Motor neuron (in vitro differentiated cells): ENCODE data around the gene CORO7. TPM values are rescaled to one million over a fixed set of nuclear protein-coding genes. Genes with fewer than 3 reads are reported as not detected.

ENCODE experiments used
- ATAC-seq, 8 experiments: fragments of 200-7000 bp; cut with Tn5 transposase; replicated peaks in 6 of 8; 2 replicates each; pipeline ENCODE4 v1.8.0; 2021; ENCODE audit warnings: mild to moderate bottlenecking in 8 of 8, moderate library complexity in 8 of 8
- H3K27ac ChIP-seq, 2 donors: fragments of 250-450 bp; sonication (Bioruptor Pico); 2 replicates each; pipeline ENCODE4 v1.9.0; 2021; ENCODE audit warnings: antibody characterized with exemption in 2 of 2, mild to moderate bottlenecking in 2 of 2, moderate library complexity in 1 of 2
- H3K4me1 ChIP-seq, 2 donors: fragments of 250-450 bp; sonication (Bioruptor Pico); replicated peaks in 1 of 2; 2 replicates each; pipeline ENCODE4 v1.6.1; 2021; ENCODE audit warnings: antibody characterized with exemption in 2 of 2, mild to moderate bottlenecking in 2 of 2, moderate library complexity in 1 of 2
- H3K4me3 ChIP-seq, 5 donors: fragments of 250-450 bp; sonication (Bioruptor Pico); 2 replicates each; pipeline ENCODE4 v1.9.0; 2021; ENCODE audit warnings: antibody characterized with exemption in 5 of 5, mild to moderate bottlenecking in 5 of 5, moderate library complexity in 4 of 5
- WGBS, 10 experiments: fragments of 450-650 bp; shearing (Covaris generic); methylation state at CpG; one replicate each; pipeline ENCODE4 v1.0.0; 2022; 5-methylcytosine and 5-hydroxymethylcytosine counted together
- in situ Hi-C, 9 experiments: fragments of 400-800 bp; cut with MboI; loops; one replicate each; pipeline ENCODE4 v1.15.0; 2021; ENCODE audit warnings: low sequenced_read_pairs in 9 of 9, low pct_unique_long_range_greater_than_20kb in 2 of 9; ENCODE audit not compliant: unreplicated experiment in 9 of 9
- total RNA-seq, 8 experiments: library from RNA; unstranded; fragments of 300-600 nt; gene quantifications; 2 replicates each; pipeline versions ENCODE4 v1.2.3 to v1.2.4, GENCODE V29; 2022

CORO7 gene
- total RNA-seq, 8 experiments from 2014 or later: 6.0 to 30.1 (median 26.8) TPM

GRCh38 chr16:4327386-4328045 is 88.9 kb downstream of the CORO7 start:
- Histone ChIP-seq H3K4me3 (peak overlapping the region; percentile 20 to 47 (median 32)), H3K4me1 (peaks cover 30 to 41% of the 10 kb centered on the region in 2 donors), H3K27ac (peak overlapping the region; percentile 79 to 93)
- WGBS, 10 experiments: 33% methylated on average over 3 of the region's 57 CpGs; no CpG with 5 or more reads in 9 of the 10 experiments
- in situ Hi-C loops: no loop called here
- ATAC-seq: peak in 7 of 8 experiments; percentile 5 to 52 (median 43)

- peaks cover 38 to 50% of the 10 kb centered on the region in 2 donors for H3K4me1 ChIP-seq
- in situ Hi-C loops: no loop called here
- H3K4me3 ChIP-seq: no peak overlapping the region
- ATAC-seq: no peak
- 20 to 100% (median 100%) methylated on average over 1 to 4 of the region's 6 CpGs; no CpG with 5 or more reads in 4 of the 10 experiments for WGBS, 10 experiments
- H3K27ac ChIP-seq: no peak overlapping the region
Measured at GRCh38 chr16:4325253-4325758, 91.1 kb downstream of the CORO7 start.

- no peak for ATAC-seq
- 69 to 82% (median 80%) methylated on average over 1 to 10 of the region's 22 CpGs; no CpG with 5 or more reads in 6 of the 10 experiments for WGBS, 10 experiments
- Histone ChIP-seq H3K4me3 (peak overlapping the region in 1 of 5 donors; percentile 2), H3K4me1 (peaks cover 45 to 56% of the 10 kb centered on the region in 2 donors), H3K27ac (peak overlapping the region; percentile 63 to 69)
- in situ Hi-C loops: no loop called here
Measured at GRCh38 chr16:4324492-4325252, 91.7 kb downstream of the CORO7 start.

- Histone ChIP-seq H3K27ac (peak overlapping the region; percentile 63 to 69), H3K4me3 (peak overlapping the region in 1 of 5 donors; percentile 2), H3K4me1 (peaks cover 45 to 56% of the 10 kb centered on the region in 2 donors)
- 0 to 67% (median 25%) methylated on average over 1 to 2 of the region's 12 CpGs; no CpG with 5 or more reads in 6 of the 10 experiments for WGBS, 10 experiments
- peak; percentile 14 to 49 (median 34) for ATAC-seq
- in situ Hi-C loops: no loop called here
Measured at GRCh38 chr16:4323845-4324488, 92.4 kb downstream of the CORO7 start.

GRCh38 chr16:4323071-4323844 is 93.1 kb downstream of the CORO7 start:
- in situ Hi-C loops: no loop called here
- Histone ChIP-seq H3K27ac (peak overlapping the region; percentile 63 to 69), H3K4me3 (no peak overlapping the region), H3K4me1 (peaks cover 45 to 57% of the 10 kb centered on the region in 2 donors)
- no peak for ATAC-seq
- WGBS, 10 experiments: 60 to 100% methylated on average over 1 of the region's 21 CpGs; no CpG with 5 or more reads in 8 of the 10 experiments

GRCh38 chr16:4322121-4323052 is 94.0 kb downstream of the CORO7 start:
- ATAC-seq: no peak
- Histone ChIP-seq H3K4me3 (no peak overlapping the region), H3K27ac (no peak overlapping the region), H3K4me1 (peaks cover 53 to 64% of the 10 kb centered on the region in 2 donors)
- 100% methylated on average over 1 to 3 of the region's 30 CpGs; no CpG with 5 or more reads in 8 of the 10 experiments for WGBS, 10 experiments
- in situ Hi-C loops: no loop called here

- no peak for ATAC-seq
- peaks cover 48 to 57% of the 10 kb centered on the region in 2 donors for H3K4me1 ChIP-seq
Measured at GRCh38 chr16:4321286-4322120, 94.9 kb downstream of the CORO7 start.

GRCh38 chr16:4320571-4321137 is 95.7 kb downstream of the CORO7 start:
- Histone ChIP-seq H3K27ac (peak overlapping the region; percentile 74 to 89), H3K4me1 (peaks cover 48 to 57% of the 10 kb centered on the region in 2 donors), H3K4me3 (no peak overlapping the region)
- WGBS, 10 experiments: no CpG with 5 or more reads among the region's 16 CpGs
- no peak for ATAC-seq
- in situ Hi-C loops: no loop called here

More at GRCh38 chr16:4321286-4322120, 94.9 kb downstream of the CORO7 start:
- in situ Hi-C loops: no loop called here
- 10 to 100% (median 95%) methylated on average over 1 to 4 of the region's 19 CpGs; no CpG with 5 or more reads in 5 of the 10 experiments for WGBS, 10 experiments
- Histone ChIP-seq H3K27ac (peak overlapping the region in 1 of 2 donors; percentile 74), H3K4me3 (no peak overlapping the region)

GRCh38 chr16:4319454-4320421 is 96.7 kb downstream of the CORO7 start:
- in situ Hi-C loops: no loop called here
- peak overlapping the region in 2 of 5 donors; percentile 6 to 54 for H3K4me3 ChIP-seq
- peak overlapping the region; percentile 74 to 89 for H3K27ac ChIP-seq
- ATAC-seq: peak; percentile 1 to 23 (median 6)
- peaks cover 49 to 57% of the 10 kb centered on the region in 2 donors for H3K4me1 ChIP-seq
- WGBS, 10 experiments: 40 to 80% (median 72%) methylated on average over 1 to 5 of the region's 37 CpGs; no CpG with 5 or more reads in 7 of the 10 experiments

- peak overlapping the region; percentile 54 to 94 (median 92) for H3K4me3 ChIP-seq
- H3K4me1 ChIP-seq: peaks cover 48 to 51% of the 10 kb centered on the region in 2 donors
- no peak for ATAC-seq
- 40 to 100% (median 89%) methylated on average over 1 to 3 of the region's 5 CpGs; no CpG with 5 or more reads in 7 of the 10 experiments for WGBS, 10 experiments
- in situ Hi-C loops: no loop called here
- H3K27ac ChIP-seq: peak overlapping the region; percentile 74 to 89
Measured at GRCh38 chr16:4318967-4319366, 97.4 kb downstream of the CORO7 start.
